K562 (cell line): Measurements from ENCODE around the gene FTL. TPM values are rescaled to one million over a fixed set of nuclear protein-coding genes. Genes with fewer than 3 reads are reported as not detected.
A peak's percentile ranks its signal among the peaks of the same experiment; 100 is the strongest.

Experiments
- ATF1 ChIP-seq, 2 experiments: fragments of 450-650 bp in 1 of 2; IDR thresholded peaks; 2 replicates each; pipeline ENCODE4 v1.6.1; 2016; ENCODE audit warnings: missing compliant biosample characterization in 1 of 2, missing genetic modification characterization in 1 of 2
- CBFA2T3 ChIP-seq: fragments of 450-650 bp; IDR thresholded peaks from 2 replicates; pipeline ENCODE4 v1.6.1; 2017
- DMBX1 ChIP-seq: fragments of 250-450 bp; sonication (Bioruptor Pico); IDR thresholded peaks from 2 replicates; pipeline ENCODE4 v1.8.0; 2022; ENCODE audit warnings: inconsistent platforms, mild to moderate bottlenecking, moderate library complexity, borderline replicate concordance
- HDGF ChIP-seq: fragments of 450-650 bp; IDR thresholded peaks from 2 replicates; pipeline ENCODE4 v1.6.1; 2016
- MBD2 ChIP-seq: sonication (generic); IDR thresholded peaks from 2 replicates; pipeline ENCODE4 v1.6.1; 2016; ENCODE audit warnings: low read depth, borderline replicate concordance
- NR3C1 ChIP-seq: sonication (generic); formaldehyde crosslinking; IDR thresholded peaks from 2 replicates; pipeline ENCODE4 v1.8.1; 2022; ENCODE audit warnings: missing genetic modification reagents
- REST ChIP-seq, 2 experiments: fragments of 450-650 bp; formaldehyde crosslinking in 1 of 2; IDR thresholded peaks; 2 replicates each; pipeline versions ENCODE4 v1.4.0 to v1.6.1; 2014 to 2020; ENCODE audit warnings: mild to moderate bottlenecking in 2 of 2, borderline replicate concordance in 1 of 2, low read depth in 1 of 2
- TRIM24 ChIP-seq, 2 experiments: fragments of 450-650 bp; IDR thresholded peaks; 2 replicates each; pipeline ENCODE4 v1.6.1; 2016
- TSHZ1 ChIP-seq: fragments of 250-450 bp; sonication (Bioruptor Pico); IDR thresholded peaks from 2 replicates; pipeline ENCODE4 v1.4.0; 2020; ENCODE audit warnings: mild to moderate bottlenecking, moderate library complexity
- polyA plus RNA-seq, 8 experiments: library from polyadenylated mRNA; depleted of rRNA in 4 of 8; stranded (reverse) in 5 of 8; unstranded in 3 of 8; fragments of >200 nt; fragmentation: Nextera tagmentation in 2 of 8; fragmentation: Illumina TruSeq in 1 of 8; extraction: Ambion mirVana in 2 of 8; extraction: Trizol in 1 of 8; gene quantifications; 2 replicates each; pipeline versions ENCODE4 v1.2.1 to v1.2.3, GENCODE V29; 2011 to 2014; ENCODE audit warnings: inconsistent platforms in 1 of 8, missing spikeins in 1 of 8
- total RNA-seq, 7 experiments: library from RNA; depleted of rRNA in 6 of 7; stranded (reverse); fragments of >200 nt in 6 of 7; fragmentation: Illumina TruSeq in 2 of 7; extraction: Trizol in 2 of 7; gene quantifications; 2 replicates each; pipeline versions ENCODE4 v1.2.1 to v1.2.3, GENCODE V29; 2011 to 2021; ENCODE audit warnings: low replicate concordance in 1 of 7
- TF ChIP-seq, protein P1 (sequence below): sonication (generic); formaldehyde crosslinking; IDR thresholded peaks from 2 replicates; pipeline ENCODE4 v1.8.1; 2023; ENCODE audit warnings: missing genetic modification reagents, mild to moderate bottlenecking, borderline replicate concordance

FTL gene
- total and polyA plus RNA-seq, 9 of the 15 experiments (the other 6 are each of a cell fraction or from before 2014, with no cell fraction given), result 1,231 to 27,415 (median 3,965) TPM

DNA sequence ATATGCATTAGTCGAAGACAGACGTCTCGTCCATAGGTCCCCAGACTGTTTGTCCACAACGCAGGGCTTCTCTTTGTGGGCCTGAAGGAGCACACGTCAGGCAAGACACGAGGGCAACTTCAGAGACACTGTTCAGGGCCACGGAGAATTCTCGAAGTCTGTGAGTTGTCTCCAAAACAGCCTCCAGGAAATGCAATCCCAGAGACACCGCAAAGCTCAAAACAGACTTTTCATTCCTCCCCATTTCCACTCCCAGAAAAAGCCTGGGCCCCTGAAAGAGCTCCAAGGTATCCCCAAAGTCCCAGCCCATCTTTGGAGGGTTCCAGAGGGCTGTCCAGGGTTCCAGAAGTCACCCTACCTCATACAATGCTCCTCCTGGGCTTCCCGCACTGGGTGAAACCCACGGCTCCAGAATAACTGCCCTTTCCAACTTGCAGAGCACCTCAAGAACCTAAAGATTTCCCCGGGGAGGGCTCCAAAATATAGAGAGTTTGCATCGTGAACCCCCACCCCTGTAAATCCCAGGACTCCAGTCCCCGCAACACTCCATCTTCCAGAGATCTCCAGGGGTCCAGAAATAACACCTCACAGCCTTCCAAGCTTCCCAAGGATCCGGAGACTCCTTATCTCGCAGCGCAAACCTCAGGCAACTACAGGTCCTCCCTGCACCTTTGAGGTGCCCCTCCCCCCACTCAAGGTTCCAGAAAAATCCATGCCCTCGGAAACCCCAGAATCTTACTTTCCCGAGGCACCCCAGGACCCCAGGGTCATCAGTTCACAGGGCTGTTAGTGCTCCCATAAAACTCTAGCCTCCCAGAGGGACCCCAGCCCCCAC lies 687 bp upstream of the FTL start (continued):
- TF ChIP-seq REST (IDR thresholded peaks at IDR 0.05; ENCODE audit: borderline replicate concordance) (no peak), REST (CRISPR knock-in tag; IDR thresholded peaks at IDR 0.05; ENCODE audit: low read depth) (no peak), DMBX1 (no peak; the same call in 1 of the 2 replicates), MBD2 (no peak), TRIM24 (IDR thresholded peaks at IDR 0.05) (no peak), TSHZ1 (CRISPR knock-in tag) (no peak), CBFA2T3 (peak; percentile 53), NR3C1 (CRISPR knock-in tag) (no peak), HDGF (no peak), ATF1 (CRISPR knock-in tag; IDR thresholded peaks at IDR 0.05) (no peak), ATF1 (tag; IDR thresholded peaks at IDR 0.05) (no peak)
- TF ChIP-seq, protein P1, sequence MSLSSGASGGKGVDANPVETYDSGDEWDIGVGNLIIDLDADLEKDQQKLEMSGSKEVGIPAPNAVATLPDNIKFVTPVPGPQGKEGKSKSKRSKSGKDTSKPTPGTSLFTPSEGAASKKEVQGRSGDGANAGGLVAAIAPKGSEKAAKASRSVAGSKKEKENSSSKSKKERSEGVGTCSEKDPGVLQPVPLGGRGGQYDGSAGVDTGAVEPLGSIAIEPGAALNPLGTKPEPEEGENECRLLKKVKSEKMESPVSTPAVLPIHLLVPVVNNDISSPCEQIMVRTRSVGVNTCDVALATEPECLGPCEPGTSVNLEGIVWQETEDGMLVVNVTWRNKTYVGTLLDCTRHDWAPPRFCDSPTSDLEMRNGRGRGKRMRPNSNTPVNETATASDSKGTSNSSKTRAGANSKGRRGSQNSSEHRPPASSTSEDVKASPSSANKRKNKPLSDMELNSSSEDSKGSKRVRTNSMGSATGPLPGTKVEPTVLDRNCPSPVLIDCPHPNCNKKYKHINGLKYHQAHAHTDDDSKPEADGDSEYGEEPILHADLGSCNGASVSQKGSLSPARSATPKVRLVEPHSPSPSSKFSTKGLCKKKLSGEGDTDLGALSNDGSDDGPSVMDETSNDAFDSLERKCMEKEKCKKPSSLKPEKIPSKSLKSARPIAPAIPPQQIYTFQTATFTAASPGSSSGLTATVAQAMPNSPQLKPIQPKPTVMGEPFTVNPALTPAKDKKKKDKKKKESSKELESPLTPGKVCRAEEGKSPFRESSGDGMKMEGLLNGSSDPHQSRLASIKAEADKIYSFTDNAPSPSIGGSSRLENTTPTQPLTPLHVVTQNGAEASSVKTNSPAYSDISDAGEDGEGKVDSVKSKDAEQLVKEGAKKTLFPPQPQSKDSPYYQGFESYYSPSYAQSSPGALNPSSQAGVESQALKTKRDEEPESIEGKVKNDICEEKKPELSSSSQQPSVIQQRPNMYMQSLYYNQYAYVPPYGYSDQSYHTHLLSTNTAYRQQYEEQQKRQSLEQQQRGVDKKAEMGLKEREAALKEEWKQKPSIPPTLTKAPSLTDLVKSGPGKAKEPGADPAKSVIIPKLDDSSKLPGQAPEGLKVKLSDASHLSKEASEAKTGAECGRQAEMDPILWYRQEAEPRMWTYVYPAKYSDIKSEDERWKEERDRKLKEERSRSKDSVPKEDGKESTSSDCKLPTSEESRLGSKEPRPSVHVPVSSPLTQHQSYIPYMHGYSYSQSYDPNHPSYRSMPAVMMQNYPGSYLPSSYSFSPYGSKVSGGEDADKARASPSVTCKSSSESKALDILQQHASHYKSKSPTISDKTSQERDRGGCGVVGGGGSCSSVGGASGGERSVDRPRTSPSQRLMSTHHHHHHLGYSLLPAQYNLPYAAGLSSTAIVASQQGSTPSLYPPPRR, result no peak
